GM06990 (cell line): ENCODE measurements around the gene EXOG.

Experiments used
- DNase-seq: peaks from one replicate; pipeline ENCODE4 v3.0.0-alpha.2; 2011; ENCODE audit not compliant: insufficient read length; ENCODE audit errors: extremely low read depth
- H3K27me3 ChIP-seq: replicated peaks from 2 replicates; pipeline ENCODE4 v1.6.0; 2011; ENCODE audit warnings: low read length; ENCODE audit not compliant: control insufficient read depth, insufficient read depth
- H3K36me3 ChIP-seq: 2 replicates; pipeline ENCODE4 v1.5.1; 2011; ENCODE audit warnings: low read length; ENCODE audit not compliant: control insufficient read depth, insufficient read depth
- H3K4me3 ChIP-seq: replicated peaks from 2 replicates; pipeline ENCODE4 v1.5.1; 2011; ENCODE audit warnings: low read depth, mild to moderate bottlenecking, control low read depth, low read length
- CTCF ChIP-seq: IDR thresholded peaks from 2 replicates; pipeline ENCODE4 v1.5.1; 2011; ENCODE audit warnings: low read length, control low read depth, mild to moderate bottlenecking, inconsistent platforms; ENCODE audit not compliant: insufficient read depth, poor library complexity, severe bottlenecking

The EXOG gene

GRCh38 chr3:38573111-38573510 lies 77.0 kb downstream of the EXOG start:
- DNase-seq, result no peak
- Histone ChIP-seq H3K4me3 (no peak overlapping the region), H3K27me3 (no peaks in the 10 kb centered on the region), H3K36me3 (no peaks in the 10 kb centered on the region)
- TF ChIP-seq CTCF, result no peak

GRCh38 chr3:38573556-38573955 lies 77.4 kb downstream of the EXOG start:
- Histone ChIP-seq H3K36me3 (no peaks in the 10 kb centered on the region), H3K27me3 (no peaks in the 10 kb centered on the region), H3K4me3 (no peak overlapping the region)
- TF ChIP-seq CTCF, result no peak
- no peak for DNase-seq

- no peak for TF ChIP-seq CTCF
- no peaks in the 10 kb centered on the region for H3K27me3 ChIP-seq
- DNase-seq, result no peak
- no peaks in the 10 kb centered on the region for H3K36me3 ChIP-seq
- no peak overlapping the region for H3K4me3 ChIP-seq
Observed at GRCh38 chr3:38574411-38575278, 78.5 kb downstream of the EXOG start.

- Histone ChIP-seq H3K27me3 (no peaks in the 10 kb centered on the region), H3K36me3 (no peaks in the 10 kb centered on the region), H3K4me3 (no peak overlapping the region)
- TF ChIP-seq CTCF, result no peak
- no peak for DNase-seq
Observed at GRCh38 chr3:38575279-38575843, 79.2 kb downstream of the EXOG start.
